Stimulated activated CD8-positive, alpha-beta memory T cell treated with anti-CD3 and anti-CD28 coated beads, Interleukin-4, amount 100 ng/mL, for 48 hours (primary cell): ENCODE data around the gene MRC1.
"Not testable (repeated sequence)": the region's sequence is repeated elsewhere in the genome, so short reads cannot be mapped to it uniquely, and the experiment has no call there.

Experiments
- DNase-seq: peaks from one replicate; pipeline ENCODE4 v3.0.0-alpha.2; 2020

MRC1 gene

DNA sequence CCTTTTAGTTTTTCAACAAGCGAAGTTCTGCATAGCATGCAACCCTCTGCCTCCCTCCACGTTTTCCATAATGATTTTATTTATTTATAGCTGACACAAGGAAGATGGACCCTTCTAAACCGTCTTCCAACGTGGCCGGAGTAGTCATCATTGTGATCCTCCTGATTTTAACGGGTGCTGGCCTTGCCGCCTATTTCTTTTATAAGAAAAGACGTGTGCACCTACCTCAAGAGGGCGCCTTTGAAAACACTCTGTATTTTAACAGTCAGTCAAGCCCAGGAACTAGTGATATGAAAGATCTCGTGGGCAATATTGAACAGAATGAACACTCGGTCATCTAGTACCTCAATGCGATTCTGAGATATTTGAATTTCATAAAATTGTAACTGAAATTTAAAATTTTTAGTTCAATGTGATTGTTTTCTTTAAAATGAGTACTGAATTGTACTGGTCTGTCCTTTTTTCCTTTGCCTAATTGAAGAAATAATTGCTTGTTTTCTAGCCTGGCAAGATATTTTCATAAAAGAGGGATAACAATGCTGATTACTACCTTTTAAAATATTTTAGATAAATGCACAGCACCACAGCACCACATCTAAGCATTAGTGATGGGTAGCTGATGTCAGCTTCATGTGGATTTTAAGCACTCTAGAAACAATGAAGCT is 101.1 kb downstream of the MRC1 start:
- no peak for DNase-seq

DNA sequence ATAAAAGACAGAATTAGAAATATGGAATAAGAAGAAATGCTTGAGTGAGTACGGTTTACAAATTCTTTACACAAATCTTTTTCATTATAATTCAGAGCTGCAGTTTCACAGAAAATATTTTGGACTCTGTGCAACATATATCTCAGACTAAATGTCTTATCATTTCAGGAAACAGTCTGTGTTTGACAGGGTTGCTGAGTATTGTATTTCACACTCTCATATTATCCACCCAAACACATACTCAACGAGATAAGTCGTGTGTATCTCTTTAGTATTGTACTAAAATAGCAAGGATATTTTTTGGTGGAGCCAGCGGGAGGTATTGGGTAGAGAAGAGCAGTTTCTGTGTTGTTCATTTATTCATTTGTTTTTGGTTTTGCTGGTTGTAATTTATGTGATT is 103.6 kb downstream of the MRC1 start:
- DNase-seq = no peak

DNA sequence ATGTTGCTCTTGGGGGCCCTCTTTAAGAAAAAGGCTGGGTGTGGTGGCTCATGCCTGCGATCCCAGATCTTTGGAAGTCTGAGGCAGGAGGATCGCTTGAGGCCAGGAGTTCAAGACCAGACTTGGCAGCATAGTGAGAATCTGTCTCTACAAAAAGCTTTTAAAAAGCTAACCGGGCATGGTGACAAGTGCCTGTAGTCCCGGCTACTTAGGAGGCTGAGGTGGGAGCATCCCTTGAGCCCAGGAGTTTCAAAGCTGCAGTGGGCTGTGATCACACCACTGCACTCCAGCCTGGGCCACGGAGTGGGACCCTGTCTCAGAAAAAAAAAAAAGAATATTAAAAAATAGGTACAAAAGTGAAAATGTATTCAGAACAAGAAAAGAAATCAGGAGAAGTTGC is 104.5 kb downstream of the MRC1 start:
- no peak for DNase-seq

DNA sequence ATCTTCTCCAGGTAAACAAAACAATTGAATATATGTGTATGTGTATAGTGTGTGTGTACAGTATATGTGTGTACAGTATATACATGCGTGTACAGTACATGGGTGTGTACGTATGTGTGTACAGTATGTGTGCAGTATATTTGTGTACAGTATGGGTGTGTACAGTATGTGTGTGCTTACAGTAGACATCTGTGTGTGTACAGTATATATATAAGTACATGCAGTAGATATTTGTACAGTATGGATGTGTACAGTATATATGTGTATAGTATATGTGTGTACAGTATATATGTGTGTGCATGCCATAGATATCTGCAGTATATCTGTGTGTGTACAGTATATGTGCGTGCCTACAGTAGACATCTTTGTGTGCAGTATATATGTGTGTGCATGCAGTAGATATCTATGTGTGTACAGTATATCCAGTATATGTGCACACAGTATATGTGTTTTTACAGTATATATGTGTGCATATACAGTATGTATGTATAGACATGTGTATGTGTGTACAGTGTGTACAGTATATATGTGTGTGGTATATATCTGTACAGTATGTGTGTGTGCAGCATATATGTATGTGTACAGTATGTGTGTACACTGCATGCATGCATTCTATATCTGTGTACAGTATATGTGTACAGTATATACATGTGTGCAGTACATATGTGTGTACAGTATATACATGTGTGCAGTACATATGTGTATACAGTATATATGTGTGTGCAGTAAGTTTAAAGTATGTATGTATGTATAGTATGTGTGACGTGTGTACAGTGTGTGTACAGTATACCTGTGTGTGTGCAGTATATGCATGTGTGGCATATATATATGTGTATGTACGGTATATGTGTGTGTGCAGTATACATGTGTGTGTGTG is 105.3 kb downstream of the MRC1 start:
- no peak for DNase-seq

DNA sequence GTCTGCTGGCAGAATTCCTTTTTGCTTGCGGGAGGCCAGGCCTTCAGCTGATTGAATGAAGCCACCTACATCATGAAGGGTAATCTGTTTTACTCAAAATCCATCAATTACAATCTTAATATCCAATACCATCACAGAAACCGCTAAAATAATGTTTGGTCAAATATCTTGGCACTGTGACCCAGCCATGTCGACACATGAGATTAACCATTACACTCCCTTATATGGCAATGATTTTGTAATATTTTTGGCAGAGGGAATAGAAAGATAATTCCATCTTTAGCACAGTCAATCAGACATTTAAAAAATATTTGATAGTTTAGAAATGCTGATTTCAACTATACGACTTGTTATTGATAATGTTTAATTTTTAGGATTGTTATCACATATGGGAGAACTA is 106.0 kb downstream of the MRC1 start:
- DNase-seq = no peak

DNA sequence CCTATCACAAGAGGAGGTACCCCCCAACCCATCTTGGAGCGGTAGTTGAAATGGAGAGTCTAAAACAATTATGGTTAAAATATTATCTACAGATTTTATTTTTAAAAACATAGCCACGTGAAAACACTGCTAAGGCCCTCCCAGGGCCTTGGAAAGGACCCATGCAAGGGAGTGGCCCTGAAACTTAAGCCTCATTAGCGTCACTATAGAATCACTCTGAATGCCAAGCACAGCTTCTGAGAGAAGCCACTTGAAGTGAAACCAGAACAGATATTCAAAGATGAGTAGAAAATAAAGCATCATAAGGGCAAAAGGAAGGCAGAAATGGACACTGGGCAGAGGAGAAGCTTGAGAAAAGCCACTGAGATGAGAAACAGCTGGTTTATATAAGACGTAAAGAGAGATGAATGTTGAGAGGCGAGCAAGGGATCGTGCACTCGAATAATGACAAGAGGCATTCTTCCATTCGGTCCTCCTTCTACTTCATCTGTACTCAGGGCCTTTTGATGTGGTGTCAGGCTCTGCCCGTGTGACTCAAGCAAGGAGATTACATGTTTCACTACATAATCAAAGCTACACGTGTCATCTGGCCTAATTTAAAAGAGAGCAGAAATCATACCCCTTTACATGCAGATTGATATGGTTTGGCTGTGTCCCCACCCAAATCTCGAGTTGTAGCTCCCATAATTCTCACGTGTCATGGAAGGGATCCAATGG is 109.2 kb downstream of the MRC1 start:
- DNase-seq = no peak

DNA sequence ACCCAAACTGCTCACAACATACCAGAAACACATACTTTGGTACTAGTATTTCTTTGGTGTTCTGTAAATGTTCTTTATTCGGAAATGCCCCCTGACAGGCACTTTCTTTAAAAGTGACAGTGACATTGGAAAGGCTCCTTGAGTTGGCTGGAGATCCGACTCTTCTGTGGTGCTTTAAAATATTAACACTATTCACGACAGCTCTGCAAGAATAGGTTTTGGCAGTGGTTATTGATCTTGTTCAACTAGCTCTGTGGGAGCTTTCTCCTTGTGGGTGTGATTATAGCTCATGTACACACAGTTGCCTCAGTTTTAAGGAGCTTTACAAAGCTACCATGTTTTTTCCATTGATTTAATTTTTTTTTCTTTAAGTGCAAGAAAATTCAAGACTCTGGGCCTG is 112.2 kb downstream of the MRC1 start:
- no peak for DNase-seq

DNA sequence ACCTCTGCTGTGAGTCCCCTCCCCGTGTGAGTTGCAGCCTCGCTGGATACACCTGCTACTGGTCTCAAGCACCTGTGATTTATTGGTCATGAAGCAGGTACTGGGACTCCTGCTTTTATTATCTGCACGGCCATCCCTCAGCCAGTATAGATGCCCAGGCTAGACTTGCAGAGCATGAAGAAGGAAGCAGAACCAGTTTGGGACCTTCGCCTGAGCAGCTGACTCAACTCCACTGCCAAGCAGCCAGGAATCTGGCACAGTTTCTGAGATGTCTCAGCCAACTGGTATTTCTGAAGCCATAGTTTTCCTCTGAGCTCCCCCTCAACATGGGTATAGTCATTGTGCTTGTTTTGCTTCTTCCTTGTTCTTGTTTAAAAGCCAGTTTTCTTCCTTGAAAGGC is 114.6 kb downstream of the MRC1 start:
- DNase-seq = no peak

DNA sequence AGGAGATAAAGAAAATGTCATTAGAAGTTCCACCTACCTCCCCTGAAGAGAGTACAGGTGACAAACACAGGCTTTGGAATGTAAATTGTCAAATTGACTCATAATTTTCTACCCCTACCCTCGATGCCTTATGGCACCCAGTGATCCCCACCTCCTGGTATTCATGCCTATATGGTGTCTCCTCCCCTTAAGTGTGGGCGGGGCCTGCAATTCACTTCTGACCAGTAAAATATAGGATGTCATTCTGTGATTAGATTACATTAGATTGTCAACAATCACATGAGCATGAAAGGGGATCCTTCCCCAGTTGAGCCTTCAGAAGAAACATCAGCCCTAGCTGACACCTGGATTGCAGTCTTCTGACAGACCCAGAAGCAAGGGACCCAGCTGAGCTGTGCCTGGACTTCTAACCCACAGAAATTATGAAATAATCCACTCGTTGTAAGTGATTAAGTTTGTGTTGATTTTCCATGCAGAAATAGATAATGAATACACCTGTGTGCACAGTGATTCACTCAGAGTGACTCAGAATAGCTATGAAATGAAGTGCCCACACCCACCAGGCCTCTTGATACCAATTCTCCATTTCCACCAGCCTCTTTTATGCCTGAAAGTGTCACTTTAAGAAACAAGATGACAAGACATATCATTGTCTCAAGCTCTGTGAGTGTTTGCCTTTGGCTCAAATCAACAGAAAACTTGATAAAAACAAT is 134.0 kb downstream of the MRC1 start:
- no peak for DNase-seq

DNA sequence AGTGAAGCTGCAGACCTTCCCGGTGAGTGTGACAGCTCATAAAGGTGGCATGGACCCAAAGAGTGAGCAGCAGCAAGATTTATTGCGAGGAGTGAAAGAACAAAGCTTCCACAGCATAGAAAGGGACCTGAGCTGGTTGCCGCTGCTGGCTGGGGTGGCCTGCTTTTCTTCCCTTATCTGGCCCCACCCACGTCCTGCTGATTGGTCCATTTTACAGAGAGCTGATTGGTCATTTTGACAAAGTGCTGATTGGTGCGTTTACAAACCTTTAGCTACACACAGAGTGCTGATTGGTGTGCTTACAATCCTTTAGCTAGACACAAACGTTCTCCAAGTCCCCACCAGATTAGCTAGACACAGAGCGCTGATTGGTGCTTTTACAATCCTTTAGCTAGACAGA is 141.1 kb downstream of the MRC1 start:
- not testable (repeated sequence) for DNase-seq

DNA sequence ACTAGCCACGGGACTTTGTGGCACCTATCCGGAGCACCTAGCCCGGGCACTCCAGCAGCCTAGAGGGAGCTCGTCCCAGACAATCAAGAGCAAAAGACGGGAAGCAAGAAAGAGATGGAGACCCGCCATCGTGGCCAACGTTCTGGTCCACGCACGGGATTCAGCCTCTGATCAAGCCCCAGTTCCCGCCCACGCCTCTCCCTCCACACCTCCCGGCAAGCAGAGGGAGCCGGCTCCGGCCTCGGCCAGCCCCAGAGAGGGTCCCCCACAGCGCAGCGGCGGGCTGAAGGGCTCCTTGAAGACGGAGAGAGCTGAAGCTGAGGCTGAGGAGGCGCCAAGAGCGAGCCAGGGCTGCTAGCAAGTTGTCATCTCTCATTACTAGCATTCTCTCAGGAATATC is 141.6 kb downstream of the MRC1 start:
- DNase-seq = no peak

DNA sequence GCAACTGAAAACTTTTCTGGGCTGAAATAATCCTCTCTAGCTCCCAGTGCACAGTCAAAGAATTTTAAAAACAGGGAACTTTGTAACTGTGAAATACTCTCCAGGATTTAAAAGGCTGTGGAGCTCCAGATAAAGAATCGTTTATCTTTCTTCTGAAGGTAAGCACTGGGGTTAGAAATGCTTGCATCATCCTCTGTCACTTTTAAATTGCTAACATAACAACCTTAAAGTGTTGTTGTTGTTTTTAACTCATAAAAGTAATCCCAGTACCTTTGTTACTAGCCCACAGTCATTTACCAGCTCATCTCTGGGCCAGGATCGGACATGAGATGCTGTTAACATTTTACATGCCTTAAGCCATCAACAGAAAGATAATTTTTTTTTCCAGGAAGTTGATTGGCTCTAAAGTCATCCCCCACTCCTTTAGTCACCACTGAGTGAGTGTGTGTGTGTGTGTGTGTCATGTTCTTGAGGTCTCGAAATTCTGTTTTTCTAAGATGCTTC is 142.8 kb downstream of the MRC1 start, which contains the start of gene SLC39A12:
Gene SLC39A12 (plus strand): TSS at position 51 of the 504 bp plus-strand sequence. CDS start 1,359 bp downstream, outside the sequence.
- DNase-seq = no peak

DNA sequence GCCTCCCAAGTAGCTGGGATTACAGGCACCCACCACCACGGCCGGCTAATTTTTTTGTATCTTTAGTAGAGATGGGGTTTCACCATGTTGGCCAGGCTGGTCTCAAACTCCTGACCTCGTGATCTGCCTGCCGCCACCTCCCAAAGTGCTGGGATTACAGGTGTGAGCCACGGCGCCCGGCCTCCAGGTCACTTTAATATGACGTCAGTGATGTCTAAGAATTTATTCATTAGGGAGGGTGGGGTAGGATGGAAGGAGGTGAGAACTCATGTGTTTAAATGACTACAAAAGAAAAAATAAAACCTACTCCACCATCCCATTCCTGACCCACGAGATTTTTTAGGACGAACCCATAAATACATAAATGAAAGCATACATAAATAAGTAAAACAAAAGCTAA is 145.2 kb downstream of the MRC1 start:
- DNase-seq = not testable (repeated sequence)

DNA sequence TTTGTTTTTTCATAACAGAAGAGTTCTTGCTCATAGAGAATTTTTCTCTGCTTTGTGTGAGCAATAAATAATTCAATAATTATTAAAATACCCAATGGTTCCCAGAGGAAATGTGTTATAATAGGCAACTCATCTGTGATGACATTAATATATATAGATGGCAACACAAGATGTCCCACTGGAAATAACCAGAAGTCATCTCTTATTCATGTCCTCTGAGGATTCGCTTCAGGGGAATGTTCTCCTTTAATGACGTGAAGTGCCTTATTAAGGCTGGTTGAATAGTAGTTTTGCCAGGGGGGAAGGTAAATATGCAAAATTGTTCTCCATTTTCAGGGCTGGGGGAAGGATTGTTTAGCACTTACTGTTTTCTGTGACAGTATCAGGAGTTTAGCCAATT is 145.7 kb downstream of the MRC1 start:
- no peak for DNase-seq

DNA sequence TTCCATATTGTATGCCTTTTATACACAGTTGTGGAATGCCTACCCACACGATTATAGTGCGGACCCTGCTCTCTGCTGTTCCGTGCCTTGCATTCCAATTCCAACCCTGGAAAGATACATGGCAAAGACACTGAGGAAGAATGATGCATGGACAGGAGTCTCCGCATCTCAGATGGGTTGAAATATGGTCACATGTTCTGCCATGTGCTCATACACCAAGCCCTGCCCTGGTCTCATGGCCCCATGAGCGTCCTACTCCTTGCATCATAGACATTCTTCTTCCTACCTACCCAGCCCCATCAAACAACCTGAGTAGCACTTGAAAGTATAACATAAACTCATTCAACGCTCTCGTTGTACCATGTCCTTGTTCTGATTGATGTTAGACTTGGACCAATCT is 148.9 kb downstream of the MRC1 start:
- DNase-seq = no peak

DNA sequence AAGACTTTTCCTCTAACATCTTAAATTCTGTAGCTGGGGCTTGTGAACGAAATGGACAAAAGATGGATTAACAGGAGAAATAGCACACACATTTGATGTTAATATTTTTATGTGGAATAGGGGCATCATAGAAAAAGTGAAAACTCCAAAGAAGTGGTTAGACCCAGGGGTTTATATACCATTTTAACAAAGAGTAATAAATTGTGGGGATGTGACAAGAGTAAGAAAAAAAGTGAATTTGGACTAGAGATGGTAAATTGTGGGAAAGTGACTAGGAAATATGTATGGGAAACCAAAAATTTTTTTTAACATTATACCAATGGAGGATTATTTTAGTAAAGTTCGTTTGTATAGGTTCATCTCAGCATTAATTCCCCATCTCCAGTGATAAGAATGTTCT is 150.7 kb downstream of the MRC1 start:
- DNase-seq = no peak
